K562 (cell line): ENCODE measurements around the gene NPB. TPM values are rescaled to one million over a fixed set of nuclear protein-coding genes. Genes with fewer than 3 reads are reported as not detected.

Source experiments
- ARID2 ChIP-seq: fragments of 450-650 bp; IDR thresholded peaks from 2 replicates; pipeline ENCODE4 v1.6.1; 2017; ENCODE audit warnings: antibody characterized with exemption, mild to moderate bottlenecking
- CCNT2 ChIP-seq: IDR thresholded peaks from 2 replicates; pipeline ENCODE4 v1.6.1; 2011; ENCODE audit warnings: borderline replicate concordance, low read depth, mild to moderate bottlenecking, moderate library complexity, mixed read lengths, low read length; ENCODE audit not compliant: insufficient read length; ENCODE audit errors: extremely low read depth
- DNMT1 ChIP-seq: fragments of 450-650 bp; IDR thresholded peaks from 2 replicates; pipeline ENCODE4 v1.6.1; 2016; ENCODE audit warnings: antibody characterized with exemption, mild to moderate bottlenecking
- GABPA ChIP-seq: fragments of 200-800 bp; sonication (Bioruptor generic); conservative IDR thresholded peaks from 2 replicates; pipeline ENCODE4 v1.6.1; 2016; ENCODE audit warnings: low read depth, missing genetic modification characterization, missing compliant biosample characterization
- MAZ ChIP-seq, 2 experiments: fragments of 450-650 bp in 1 of 2; sonication (generic) in 1 of 2; formaldehyde crosslinking; IDR thresholded peaks in 1 of 2; conservative IDR thresholded peaks in 1 of 2; 2 replicates each; pipeline versions ENCODE4 v1.4.0 to v1.5.0; 2020; ENCODE audit warnings: mild to moderate bottlenecking in 1 of 2, missing genetic modification reagents in 1 of 2
- POLR2H ChIP-seq: IDR thresholded peaks from 2 replicates; pipeline ENCODE4 v1.6.1; 2016; ENCODE audit warnings: missing genetic modification characterization, low read depth, mild to moderate bottlenecking, control low read depth, missing compliant biosample characterization, moderate library complexity
- PRMT5 ChIP-seq: sonication (generic); formaldehyde crosslinking; IDR thresholded peaks from 2 replicates; pipeline ENCODE4 v1.5.0; 2020; ENCODE audit warnings: missing genetic modification reagents
- RBM14 ChIP-seq: fragments of 200-400 bp; formaldehyde crosslinking; IDR thresholded peaks from 2 replicates; pipeline ENCODE4 v1.6.1; 2018; ENCODE audit warnings: low read depth, mild to moderate bottlenecking, low read length, moderate library complexity, borderline replicate concordance; ENCODE audit not compliant: insufficient read depth
- ZFP36 ChIP-seq: fragments of 150-350 bp; IDR thresholded peaks from 2 replicates; pipeline ENCODE4 v1.6.1; 2018; ENCODE audit warnings: low read length, low read depth; ENCODE audit not compliant: partially characterized antibody
- ZNF253 ChIP-seq: fragments of 250-450 bp; sonication (Bioruptor Pico); conservative IDR thresholded peaks from 2 replicates; pipeline ENCODE4 v1.6.1; 2021; ENCODE audit warnings: mild to moderate bottlenecking
- ZNF408 ChIP-seq: fragments of 250-450 bp; sonication (Bioruptor Pico); IDR thresholded peaks from 2 replicates; pipeline ENCODE4 v1.4.0; 2020; ENCODE audit warnings: low read depth, mild to moderate bottlenecking, moderate library complexity
- ZNF764 ChIP-seq: fragments of 250-450 bp; sonication (Bioruptor Pico); IDR thresholded peaks from 2 replicates; pipeline ENCODE4 v1.4.0; 2020; ENCODE audit warnings: low read depth, mild to moderate bottlenecking, moderate library complexity
- ZNF79 ChIP-seq: fragments of 250-450 bp; sonication (Bioruptor Pico); IDR thresholded peaks from 2 replicates; pipeline ENCODE4 v1.4.0; 2020; ENCODE audit warnings: low read depth, mild to moderate bottlenecking, moderate library complexity
- polyA plus RNA-seq, 8 experiments: library from polyadenylated mRNA; depleted of rRNA in 4 of 8; stranded (reverse) in 5 of 8; unstranded in 3 of 8; fragments of >200 nt; fragmentation: Nextera tagmentation in 2 of 8; fragmentation: Illumina TruSeq in 1 of 8; extraction: Ambion mirVana in 2 of 8; extraction: Trizol in 1 of 8; gene quantifications; 2 replicates each; pipeline versions ENCODE4 v1.2.1 to v1.2.3, GENCODE V29; 2011 to 2014; ENCODE audit warnings: inconsistent platforms in 1 of 8, missing spikeins in 1 of 8
- total RNA-seq, 7 experiments: library from RNA; depleted of rRNA in 6 of 7; stranded (reverse); fragments of >200 nt in 6 of 7; fragmentation: Illumina TruSeq in 2 of 7; extraction: Trizol in 2 of 7; gene quantifications; 2 replicates each; pipeline versions ENCODE4 v1.2.1 to v1.2.3, GENCODE V29; 2011 to 2021; ENCODE audit warnings: low replicate concordance in 1 of 7
- TF ChIP-seq, protein P1 (sequence below), 2 experiments: IDR thresholded peaks; 2 replicates each; pipeline ENCODE4 v1.6.1; 2012; ENCODE audit warnings: improper control_type of control experiment in 2 of 2, low read depth in 2 of 2, low read length in 2 of 2, borderline replicate concordance in 1 of 2

Gene NPB
- total and polyA plus RNA-seq, 9 of the 15 experiments (the other 6 are each of a cell fraction or from before 2014, with no cell fraction given), result 0.03 to 0.61 (median 0.14) TPM; not detected in 2

DNA sequence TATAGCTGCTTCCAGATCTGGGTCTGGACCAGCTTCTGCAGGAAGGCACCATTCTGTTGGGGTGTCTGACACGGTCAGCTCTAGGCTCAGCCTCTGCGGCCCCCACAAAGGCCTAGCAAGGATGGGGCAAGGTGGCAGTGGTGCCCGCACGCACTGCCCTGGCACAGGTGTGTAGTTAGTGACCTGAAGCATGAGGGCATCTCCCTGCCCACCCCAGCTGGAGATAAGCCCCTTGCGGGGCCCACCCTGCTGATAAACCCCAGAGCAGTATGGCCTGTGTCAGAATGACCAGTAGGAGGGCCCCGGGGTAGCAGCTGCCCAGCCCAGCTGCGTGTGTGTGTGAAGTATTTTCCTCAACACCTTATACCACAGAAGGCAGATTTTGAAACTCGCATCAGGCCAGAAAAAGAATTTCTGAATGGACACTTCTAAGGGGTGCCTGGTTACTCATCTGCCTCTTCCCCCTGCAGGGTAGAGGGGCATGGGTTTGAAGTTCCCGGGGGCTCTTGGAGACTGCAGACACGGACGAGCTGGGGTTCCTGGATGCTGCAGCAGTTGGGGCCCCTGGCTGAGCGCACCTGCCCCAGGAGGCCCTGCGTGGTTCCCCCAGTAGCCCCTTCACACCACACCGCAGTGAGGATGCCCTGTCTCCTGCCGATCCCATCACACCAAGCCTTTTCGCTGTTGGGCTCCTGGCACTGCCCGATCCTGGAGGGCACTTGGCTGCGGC lies 35.4 kb upstream of the NPB start (continued):
- TF ChIP-seq GABPA (no peak), ZNF79 (no peak), ZNF408 (CRISPR knock-in tag) (no peak), PRMT5 (no peak), POLR2H (peak; percentile 16; the same call in 1 of the 2 replicates), ARID2 (no peak), ZNF764 (CRISPR knock-in tag) (no peak), ZNF253 (CRISPR knock-in tag) (no peak), ZFP36 (no peak), DNMT1 (no peak), MAZ (CRISPR knock-in tag; conservative IDR thresholded peaks at IDR 0.05 in 1 of 2, IDR thresholded peaks at IDR 0.05 in 1 of 2) (0 out of 4 replicates have a peak, but pooled peaks of 1 of the 2 experiments have one; percentile 9), CCNT2 (no peak), RBM14 (no peak)
- TF ChIP-seq, protein P1, sequence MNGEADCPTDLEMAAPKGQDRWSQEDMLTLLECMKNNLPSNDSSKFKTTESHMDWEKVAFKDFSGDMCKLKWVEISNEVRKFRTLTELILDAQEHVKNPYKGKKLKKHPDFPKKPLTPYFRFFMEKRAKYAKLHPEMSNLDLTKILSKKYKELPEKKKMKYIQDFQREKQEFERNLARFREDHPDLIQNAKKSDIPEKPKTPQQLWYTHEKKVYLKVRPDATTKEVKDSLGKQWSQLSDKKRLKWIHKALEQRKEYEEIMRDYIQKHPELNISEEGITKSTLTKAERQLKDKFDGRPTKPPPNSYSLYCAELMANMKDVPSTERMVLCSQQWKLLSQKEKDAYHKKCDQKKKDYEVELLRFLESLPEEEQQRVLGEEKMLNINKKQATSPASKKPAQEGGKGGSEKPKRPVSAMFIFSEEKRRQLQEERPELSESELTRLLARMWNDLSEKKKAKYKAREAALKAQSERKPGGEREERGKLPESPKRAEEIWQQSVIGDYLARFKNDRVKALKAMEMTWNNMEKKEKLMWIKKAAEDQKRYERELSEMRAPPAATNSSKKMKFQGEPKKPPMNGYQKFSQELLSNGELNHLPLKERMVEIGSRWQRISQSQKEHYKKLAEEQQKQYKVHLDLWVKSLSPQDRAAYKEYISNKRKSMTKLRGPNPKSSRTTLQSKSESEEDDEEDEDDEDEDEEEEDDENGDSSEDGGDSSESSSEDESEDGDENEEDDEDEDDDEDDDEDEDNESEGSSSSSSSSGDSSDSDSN (IDR thresholded peaks at IDR 0.05; ENCODE audit: borderline replicate concordance in 1 of 2, low read depth in 2 of 2, low read length in 2 of 2), result no peak
